ENCODE measurements around the gene NDEL1.

Gene NDEL1

DNA sequence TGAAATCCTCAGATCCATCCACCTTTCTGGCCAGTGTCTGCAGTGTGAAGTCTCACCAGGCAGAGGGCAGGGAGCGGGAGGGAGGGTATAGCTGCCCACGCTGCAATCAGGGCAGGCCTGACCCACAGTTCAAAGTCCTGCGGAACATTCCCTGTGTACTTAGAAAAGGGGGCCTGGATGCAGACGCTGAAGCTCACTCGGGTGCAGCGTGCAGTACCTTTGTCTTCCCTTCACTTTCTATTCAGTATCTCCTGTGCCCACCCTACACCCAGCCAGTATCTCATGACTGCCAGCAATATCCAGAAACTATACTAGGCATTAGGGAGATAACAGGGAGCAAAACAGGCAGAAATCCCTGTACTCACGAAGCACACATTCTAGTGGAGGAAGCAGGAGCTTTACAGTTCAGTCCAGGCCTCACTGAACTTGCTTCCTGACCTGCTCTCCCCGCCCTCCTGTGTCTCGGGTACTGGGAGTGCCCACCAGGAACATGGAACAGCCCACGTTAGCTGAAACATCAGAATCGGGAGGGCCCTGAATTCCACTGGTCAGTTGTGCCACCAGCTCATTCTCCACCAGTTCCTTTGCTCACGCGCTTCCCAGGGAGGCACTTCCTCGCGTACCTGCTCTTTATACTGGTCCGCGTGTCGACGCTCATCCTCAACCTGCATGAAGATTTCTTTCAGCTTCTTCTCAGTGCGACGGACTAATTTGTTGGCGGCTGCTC lies 42.2 kb downstream of the NDEL1 start:
- no peak for DNase-seq (ENCODE audit: low spot score)

DNA sequence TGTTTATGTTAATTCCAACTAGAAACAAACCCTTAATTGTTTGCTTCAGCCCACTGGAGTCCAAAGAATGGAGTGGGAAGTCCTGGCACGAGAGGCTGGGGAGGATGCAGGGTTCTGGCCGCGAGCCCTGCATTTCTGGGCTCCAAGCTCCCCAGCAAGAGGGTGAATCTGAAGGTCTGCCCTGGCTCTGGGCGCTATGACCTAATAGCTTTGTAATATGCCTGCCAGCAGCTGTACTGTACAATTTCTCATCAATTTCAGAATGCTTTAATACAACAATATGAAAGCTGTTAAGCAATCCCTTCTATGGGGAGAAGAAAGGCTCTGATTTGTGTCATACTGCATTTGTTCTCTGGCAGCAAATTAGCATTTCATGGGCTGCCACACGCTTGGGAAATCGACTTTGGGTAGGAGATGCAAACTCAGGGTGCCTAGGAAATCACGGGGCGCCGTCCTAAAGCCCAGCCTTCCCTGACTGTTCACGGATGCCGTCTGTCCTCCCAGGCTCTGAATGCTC lies 43.8 kb downstream of the NDEL1 start:
- DNase-seq (ENCODE audit: low spot score), result no peak

DNA sequence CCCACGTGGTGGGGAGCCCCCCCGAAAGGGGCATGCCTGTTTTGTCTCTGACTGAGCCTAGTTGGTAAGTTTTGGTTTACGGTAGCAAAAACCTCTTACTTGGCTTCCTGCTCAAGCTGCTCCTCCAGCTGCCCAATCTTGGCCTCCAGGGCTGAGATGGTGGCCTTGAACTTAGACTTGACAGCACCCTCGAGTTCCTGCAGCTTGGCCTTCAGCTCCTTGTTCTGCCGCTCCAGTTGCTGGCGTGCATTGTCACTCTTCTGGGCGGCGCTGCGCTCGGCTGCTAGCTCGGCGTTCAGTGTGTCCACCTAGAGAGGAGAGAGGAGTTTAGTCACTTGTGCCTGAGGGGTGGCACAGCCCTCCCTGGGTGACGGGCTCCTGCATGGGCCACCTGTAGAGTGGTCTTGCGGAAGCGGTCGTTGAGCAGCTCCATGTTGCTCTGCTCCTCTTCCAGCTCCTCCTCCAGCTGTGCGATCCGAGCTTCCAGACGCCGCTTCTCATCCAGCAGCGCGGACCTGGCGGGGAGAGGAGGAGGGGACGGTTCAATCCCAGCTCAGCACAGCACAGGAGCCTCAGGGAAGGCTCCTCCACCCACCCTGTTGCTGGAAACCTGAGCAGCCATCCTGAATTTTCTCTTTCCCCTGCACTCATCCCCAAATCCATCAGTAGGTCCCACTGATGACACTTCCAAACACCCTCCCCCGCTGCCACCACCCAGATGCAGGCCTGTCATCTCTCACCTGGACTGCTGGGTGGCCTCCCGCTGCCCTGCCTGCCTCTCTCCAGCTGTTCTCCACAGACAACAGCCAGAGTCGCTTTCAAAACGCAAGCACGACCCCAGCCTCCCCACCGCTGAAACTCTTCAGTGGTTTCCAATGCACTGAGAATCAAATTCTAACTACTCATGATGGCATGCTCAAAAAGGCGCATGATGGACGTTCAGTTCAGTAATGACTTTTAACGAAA lies 44.6 kb downstream of the NDEL1 start:
- DNase-seq (ENCODE audit: low spot score), result no peak

DNA sequence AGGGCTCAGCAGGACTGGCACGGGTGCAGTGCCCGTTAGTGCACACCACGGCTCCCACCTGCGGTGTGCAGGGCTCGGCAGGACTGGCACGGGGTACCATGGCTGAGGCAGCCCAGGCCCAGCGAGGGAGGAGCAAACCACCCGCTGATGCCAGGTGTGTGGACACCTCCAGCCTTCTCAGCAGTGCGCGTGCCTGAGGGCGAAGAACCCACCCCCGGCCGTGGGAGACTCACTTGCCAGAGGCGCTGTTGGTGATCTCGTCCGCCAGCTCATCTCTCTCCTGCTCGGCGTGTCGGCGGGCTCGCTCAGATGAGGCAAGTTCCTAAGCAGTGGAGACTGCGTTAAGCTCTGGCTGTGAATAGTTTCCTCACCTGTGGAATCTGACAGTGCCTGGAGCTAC lies 45.4 kb downstream of the NDEL1 start:
- DNase-seq (ENCODE audit: low spot score), result no peak

DNA sequence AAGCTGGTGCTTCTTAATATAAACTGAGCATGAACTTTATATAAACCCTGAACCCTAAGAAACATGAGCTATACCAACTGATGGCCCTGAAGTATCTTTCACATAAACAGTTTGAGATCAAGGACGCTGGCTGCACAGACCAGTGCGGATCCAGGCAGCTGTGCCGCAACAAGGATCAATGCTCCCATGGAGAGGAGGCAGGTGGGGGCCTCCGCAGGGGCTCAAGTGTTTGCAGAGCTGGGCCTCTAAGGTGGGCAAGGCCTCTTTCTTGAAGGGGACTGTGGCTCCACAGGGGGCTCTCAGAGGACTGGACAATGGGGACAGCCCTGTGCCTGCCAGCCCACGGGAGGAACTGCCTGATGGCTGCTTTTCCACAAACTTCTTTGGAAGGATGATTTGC lies 46.0 kb downstream of the NDEL1 start:
- DNase-seq (ENCODE audit: low spot score), result no peak

DNA sequence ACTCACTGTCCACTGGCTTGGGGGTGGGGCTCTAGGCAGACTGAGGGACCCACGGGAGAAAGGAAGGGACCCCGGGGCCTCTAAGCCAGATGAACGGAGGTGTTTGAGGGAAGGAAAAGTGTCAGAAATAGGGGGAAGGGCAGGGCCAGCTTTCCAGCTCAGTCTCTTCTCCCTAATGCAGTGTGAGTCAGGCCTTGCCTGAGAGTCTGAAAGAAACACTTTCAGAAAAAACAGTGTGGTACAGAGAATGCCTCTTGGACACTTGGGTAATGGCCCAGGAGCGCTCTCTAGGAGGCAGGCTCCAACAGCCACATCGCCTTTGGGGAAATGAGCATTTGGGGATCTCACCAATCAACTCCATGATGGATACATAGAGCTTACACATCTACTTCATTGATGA lies 46.9 kb downstream of the NDEL1 start:
- no peak for DNase-seq (ENCODE audit: low spot score)

DNA sequence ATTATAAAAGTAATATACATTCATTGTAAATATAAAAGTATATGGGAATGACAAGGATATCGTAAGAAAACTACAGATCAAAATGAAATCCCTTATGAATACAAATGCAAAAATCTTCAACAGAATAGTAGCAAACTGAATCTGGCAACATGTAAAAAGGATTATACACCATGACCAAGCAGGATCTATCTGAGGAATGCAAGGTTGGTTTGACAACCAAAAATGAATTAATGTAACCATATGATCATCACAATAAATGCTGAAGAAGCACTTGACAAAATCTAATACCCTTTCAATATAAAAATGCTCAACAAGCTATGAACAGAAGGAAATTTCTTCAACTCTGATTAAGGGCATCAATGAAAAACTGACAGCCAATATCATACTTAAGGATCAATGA lies 48.8 kb downstream of the NDEL1 start:
- no peak for DNase-seq (ENCODE audit: low spot score)

DNA sequence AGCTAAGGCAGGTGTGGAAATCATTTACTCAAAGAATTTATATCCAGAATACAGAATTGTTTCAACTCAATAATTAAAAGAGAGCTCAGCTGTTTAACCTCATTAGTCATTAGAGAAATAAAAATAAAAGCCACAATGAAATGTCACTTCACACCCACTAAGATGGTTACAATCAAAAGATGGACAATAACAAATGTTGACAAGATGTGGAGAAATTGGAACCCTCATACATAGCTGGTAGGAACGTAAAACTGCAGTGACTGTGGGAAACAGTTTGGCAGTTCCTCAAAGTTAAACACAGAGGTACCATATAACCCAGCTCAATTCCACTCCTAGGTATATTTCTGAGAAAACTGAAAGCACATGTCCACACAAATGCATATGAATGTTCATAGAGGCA lies 49.8 kb downstream of the NDEL1 start:
- DNase-seq (ENCODE audit: low spot score), result no peak

DNA sequence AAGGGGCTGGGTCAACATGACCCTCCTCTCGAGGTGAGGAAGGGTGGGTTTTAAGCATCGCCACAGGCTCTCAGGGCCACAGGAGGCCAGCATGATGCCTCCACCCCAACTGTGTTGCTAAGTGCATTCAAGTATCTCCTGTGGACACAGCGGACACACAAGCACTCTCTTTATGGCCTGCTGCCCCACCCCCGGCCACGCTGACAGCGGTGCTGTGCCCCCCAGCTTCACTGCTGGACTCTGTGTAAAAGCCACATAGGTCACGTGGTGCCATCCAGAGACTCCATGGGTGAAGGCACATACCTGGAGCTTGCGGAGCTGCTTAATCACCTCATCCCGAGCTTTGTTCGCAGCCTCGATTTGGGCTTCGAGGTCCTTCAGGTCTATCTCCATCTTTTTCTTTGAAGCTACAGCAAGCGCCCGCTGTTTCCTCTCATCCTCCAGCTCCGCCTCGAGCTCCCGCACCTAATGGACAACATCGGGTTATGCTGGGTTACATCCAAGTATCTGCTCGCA lies 51.5 kb downstream of the NDEL1 start:
- DNase-seq (ENCODE audit: low spot score), result no peak

DNA sequence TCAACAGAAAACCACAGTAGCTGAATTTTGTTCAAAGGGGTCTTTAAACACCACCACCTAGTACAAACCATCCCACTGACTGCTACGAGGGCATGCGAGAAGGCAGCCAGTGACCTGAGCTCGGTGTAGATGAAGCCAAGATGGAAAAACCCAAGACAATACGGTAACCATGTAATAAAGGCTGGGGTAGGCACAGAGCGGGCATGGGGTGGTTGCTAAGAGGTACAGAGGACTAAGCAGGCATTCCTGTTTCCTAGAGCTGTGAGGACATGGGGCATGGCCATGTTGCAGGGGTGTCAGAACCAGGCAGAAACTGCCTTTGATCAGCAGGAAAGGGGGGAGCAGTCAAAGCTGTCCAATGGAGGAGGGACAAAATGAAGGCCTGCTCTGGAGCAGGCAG lies 52.1 kb downstream of the NDEL1 start:
- DNase-seq (ENCODE audit: low spot score), result no peak

DNA sequence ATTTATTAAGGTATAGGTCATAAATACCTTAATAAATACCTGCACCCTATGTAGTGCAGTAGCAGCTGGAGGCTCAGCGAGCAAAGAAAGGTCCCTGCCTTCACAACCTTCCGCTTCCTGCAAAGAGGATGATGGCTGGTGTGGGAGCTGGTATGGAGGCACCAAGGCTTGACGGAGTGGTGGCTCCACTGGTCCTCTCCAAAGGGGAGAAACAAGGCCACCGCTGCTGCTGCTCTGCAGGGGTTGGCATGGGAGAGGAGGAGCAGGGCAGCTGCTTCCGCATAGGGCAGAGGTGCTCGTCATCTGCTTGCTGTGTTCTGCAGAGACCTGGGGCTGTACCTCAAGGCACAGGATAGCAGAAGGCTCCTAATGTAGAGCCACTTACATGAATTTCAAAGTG lies 52.8 kb downstream of the NDEL1 start:
- no peak for DNase-seq (ENCODE audit: low spot score)

DNA sequence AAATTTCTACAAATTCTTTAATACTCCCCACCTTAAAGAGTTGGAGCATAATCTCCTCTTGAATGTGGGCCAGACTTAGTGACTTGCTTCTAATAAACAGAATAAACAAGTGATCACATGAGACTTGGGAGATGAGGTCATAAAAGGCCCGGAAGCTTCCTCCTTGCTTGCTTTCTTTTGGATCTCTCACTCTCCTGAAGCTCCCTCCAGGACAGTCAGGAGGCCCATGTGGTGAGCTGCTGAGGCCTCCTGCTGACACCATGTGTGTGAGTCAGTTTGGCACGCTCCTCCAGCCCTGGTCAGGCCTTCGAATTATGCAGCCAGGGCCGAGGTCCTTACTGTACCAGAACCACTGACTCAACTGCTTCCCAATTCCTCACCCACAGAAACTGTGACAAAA lies 53.2 kb downstream of the NDEL1 start:
- peak; percentile 8 for DNase-seq (ENCODE audit: low spot score)

DNA sequence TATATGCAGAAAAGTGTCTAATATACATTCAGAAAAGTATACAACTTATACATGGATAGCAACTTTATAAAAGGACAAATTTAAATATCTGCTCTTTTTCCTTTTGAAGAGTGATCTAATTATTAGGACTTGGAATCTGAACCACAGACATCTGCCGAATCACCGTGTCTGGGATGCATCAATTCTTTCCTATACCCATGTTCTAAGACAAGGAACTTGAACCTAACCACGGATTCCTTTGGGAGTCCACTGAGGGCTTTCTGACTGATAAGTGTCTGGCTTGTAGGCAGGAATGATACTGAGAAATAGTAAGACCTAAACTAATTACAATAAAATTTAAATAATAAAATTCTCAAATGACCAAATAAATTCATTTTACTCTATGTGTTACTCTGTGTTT lies 54.2 kb downstream of the NDEL1 start:
- no peak for DNase-seq (ENCODE audit: low spot score)

DNA sequence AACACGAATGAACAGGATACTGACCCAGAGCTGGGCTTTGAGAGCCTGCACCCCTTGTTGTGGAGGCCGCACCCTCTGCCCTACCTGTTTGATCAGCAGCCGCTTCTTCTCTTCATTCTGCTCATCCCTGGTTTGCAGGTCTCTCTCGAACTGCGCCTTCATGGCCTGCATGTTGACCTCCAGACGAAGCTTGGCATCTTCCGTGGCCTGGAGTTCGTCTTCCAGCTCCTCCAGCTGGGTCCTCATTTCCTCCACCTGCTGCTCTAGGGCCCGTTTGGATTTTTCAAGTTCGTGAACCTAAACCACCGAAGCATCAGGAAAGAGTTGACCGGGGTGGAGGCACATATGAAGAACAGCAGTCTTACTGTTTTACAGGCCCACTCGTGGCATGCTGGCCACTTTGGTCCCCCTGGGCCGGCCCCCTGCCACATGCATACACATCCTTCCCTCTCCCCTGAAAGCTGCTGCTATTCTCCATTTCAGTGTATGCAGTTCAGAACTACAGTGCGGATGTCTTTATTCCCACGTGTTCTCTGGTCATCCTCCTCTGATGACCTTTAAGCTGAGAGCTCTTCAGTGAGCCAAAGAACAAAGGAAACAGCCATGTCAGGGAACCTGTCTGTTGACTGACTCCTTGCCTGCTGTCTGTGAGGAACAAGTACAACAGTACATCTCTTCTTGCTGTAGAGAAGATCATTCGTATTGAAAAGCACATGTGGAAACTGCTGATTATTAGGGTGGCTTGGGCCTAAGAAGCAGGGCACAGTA lies 54.8 kb downstream of the NDEL1 start:
- no peak for DNase-seq (ENCODE audit: low spot score)

DNA sequence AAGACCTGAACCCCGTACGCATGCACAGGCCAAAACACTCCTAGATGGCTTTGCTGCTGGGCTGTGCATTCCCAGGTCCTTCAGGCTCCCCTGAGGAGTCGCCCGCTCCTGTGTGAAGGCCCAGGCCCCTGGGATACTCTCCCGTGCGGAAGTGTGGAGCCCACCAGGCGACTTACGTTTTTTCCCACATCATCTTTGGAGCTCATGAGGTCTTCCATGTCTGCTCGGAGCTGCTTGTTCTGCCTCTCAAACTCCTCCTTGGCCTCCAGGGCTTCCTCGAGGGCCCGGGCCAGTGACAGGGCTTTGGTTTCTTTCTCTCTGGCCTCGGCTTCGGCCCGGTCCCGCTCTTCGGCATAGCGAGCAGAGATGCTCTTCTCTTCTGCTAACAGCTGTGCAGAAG lies 56.4 kb downstream of the NDEL1 start:
- DNase-seq (ENCODE audit: low spot score), result no peak

DNA sequence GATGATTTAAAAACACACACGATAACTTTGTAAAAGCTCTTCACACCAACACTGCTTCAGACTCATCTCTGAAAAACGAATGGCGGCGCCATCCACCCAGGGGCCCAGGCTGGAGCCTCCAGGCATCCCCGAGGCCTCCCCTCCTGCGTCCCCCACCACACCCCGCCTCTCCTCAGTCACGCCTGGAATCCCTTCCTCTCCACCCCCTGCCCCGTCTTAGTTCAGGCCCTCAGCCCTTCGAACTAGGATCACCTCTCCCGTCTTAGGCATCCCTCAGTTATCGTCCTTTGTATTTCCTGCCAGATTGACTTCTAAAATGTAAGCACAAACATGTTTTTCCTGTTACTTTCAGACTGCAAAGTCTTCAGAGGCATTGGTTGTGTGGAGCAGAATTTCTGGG lies 58.3 kb downstream of the NDEL1 start:
- DNase-seq (ENCODE audit: low spot score), result no peak

DNA sequence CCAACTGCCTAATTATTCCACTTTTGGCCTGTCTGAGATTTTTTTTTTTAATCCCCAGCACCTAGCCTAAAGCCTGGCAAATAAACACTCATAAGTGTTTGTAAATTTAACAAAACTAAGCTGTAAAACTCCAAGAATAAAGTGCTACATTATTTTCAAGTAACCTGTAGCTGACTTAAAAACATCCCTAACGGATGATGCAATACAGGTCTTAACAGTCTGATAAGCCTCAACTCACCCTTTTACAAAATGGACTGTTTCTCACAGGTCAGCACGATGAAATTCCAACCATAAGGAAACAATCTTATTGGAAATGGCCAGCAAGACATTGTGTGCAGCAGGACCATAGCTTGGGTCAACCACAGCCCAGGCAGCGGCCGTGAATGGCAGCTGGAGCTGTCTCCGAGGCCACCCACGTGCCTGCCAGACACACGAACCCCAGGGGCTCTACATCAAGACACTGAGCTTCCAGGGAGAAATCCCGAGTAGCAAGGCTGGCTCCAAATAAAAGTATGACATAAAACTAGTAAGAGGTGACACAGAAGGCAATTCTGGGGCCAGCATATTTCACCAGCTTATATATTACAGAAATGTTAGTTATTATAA lies 58.9 kb downstream of the NDEL1 start:
- DNase-seq (ENCODE audit: low spot score), result no peak

DNA sequence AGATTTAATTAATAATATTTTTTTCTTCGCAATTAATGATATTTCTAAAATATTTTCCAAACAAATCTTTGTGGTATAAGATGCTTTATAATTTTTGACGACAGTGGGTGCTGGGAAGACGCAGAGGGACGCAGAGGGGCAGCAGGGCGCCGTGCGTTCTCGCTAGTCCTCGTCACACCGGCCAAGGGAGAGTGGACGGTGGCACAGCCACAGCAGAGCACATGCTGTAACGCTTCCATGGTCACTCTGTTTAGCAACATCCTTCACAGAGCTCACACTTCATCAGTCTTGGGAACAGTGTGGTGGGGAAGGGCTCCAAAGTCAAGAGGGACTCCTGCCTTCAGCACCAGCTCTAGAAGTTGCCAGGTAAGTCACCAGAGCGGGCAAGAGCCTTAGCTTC lies 60.4 kb downstream of the NDEL1 start:
- DNase-seq (ENCODE audit: low spot score), result no peak

DNA sequence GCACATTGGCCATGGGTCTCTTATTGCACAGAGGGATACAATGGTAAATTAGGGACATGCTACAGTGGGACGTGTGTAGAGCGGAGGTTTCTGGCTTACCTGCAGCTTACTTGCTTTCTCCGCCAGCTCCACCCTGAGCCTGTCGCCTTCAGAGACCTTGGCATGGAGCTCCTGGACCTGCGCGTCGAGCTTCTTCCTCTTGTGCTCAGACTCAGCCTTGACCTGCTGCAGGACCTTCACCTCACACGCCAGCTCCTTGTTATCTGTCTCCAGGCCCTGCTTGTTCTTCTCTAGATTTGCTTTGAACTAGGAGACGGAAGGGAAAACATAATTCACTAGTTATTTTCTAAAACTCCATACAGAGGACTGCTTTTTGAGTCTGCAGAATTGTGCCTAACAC lies 63.5 kb downstream of the NDEL1 start:
- DNase-seq (ENCODE audit: low spot score), result no peak

DNA sequence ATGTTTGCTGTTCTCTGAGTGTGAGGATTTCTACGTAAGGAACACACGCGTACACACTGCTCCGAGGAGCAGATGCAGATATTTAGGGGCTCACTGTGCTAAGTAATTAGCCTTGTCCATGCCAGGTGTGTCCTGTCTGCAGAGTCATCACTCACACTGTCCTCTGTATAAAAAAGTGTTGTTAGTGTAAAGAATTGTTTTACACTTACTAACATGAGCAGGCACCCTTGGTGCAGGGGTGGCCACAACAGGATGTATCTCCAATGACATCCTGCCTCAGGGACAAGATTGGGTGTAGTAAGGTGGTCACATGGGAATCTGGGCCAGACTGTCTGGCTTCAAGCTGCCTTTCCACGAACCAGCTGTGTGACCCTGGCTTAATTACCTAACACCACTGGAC lies 63.9 kb downstream of the NDEL1 start:
- no peak for DNase-seq (ENCODE audit: low spot score)

DNA sequence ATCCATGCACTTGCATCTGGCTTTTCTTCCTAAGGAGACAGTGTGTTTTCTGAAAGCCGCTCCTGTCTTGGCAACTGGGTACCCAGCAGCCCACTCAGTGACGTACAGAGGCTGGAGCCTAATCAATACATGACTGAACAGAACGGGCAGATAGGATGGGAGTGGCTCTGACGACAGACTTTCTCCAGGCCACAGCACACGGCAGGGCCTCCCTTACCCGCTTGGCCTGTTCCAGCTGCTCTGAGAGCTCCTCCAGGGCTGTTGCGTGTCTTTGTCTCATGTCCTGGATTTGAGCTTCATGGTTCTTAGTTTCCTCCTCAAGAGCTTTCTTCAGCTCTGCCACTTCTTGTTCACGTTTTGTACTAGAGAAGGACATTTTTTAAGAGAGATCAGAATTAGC lies 64.9 kb downstream of the NDEL1 start:
- no peak for DNase-seq (ENCODE audit: low spot score)

DNA sequence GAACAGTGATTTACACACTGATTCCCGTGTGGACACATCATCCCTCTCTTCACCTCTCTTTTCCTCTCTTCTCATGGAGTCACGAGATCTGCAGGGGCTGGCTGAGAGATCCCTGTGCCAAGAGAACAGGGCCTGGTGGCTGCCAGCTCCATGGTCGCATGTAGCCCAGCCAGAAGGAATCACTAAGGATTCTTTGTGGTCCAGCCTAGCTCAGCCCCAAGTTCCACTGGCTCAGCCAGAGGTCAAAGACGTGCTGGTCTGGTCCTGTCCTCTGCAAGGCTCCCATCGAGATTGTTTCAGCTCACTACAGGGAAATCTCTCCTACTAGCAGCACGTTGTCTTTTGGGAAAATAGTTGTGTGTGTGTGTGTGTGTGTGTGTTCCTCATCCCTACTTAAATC lies 66.4 kb downstream of the NDEL1 start:
- DNase-seq (ENCODE audit: low spot score), result no peak
